IPS-NIHi11 (cell line): Measurements from ENCODE around the gene PRKN.

Experiments used
- DNase-seq: peaks from one replicate; pipeline ENCODE4 v3.0.0; 2012; ENCODE audit warnings: mixed read lengths, low spot score

PRKN gene

GRCh38 chr6:162181111-162181510 is 546.5 kb downstream of the PRKN start:
- DNase-seq, result no peak

GRCh38 chr6:162179196-162179951 is 548.2 kb downstream of the PRKN start:
- no peak for DNase-seq

GRCh38 chr6:162178666-162179065 is 548.9 kb downstream of the PRKN start:
- no peak for DNase-seq

- DNase-seq, result no peak
Measured at GRCh38 chr6:162178266-162178665, 549.3 kb downstream of the PRKN start.

- DNase-seq, result peak; percentile 49
Measured at GRCh38 chr6:162177746-162178145, 549.8 kb downstream of the PRKN start.

- no peak for DNase-seq
Measured at GRCh38 chr6:162173466-162173865, 554.1 kb downstream of the PRKN start.

- DNase-seq, result no peak
Measured at GRCh38 chr6:162165479-162165878, 562.1 kb downstream of the PRKN start.

- no peak for DNase-seq
Measured at GRCh38 chr6:162157167-162157870, 570.2 kb downstream of the PRKN start.

- DNase-seq, result no peak
Measured at GRCh38 chr6:162156146-162156545, 571.4 kb downstream of the PRKN start.

GRCh38 chr6:162154930-162155329 is 572.6 kb downstream of the PRKN start:
- DNase-seq, result no peak

- no peak for DNase-seq
Measured at GRCh38 chr6:162154001-162154400, 573.6 kb downstream of the PRKN start.

- no peak for DNase-seq
Measured at GRCh38 chr6:162153120-162153519, 574.4 kb downstream of the PRKN start.

- no peak for DNase-seq
Measured at GRCh38 chr6:162151021-162151665, 576.4 kb downstream of the PRKN start.

GRCh38 chr6:162150295-162150694 is 577.3 kb downstream of the PRKN start:
- no peak for DNase-seq

GRCh38 chr6:162149786-162150185 is 577.8 kb downstream of the PRKN start:
- DNase-seq, result no peak

GRCh38 chr6:162147805-162148204 is 579.8 kb downstream of the PRKN start:
- DNase-seq, result no peak

- DNase-seq, result no peak
Measured at GRCh38 chr6:162147281-162147680, 580.3 kb downstream of the PRKN start.

- DNase-seq, result no peak
Measured at GRCh38 chr6:162140251-162140852, 587.2 kb downstream of the PRKN start.

GRCh38 chr6:162125659-162126058 is 601.9 kb downstream of the PRKN start:
- no peak for DNase-seq

- DNase-seq, result no peak
Measured at GRCh38 chr6:162124710-162125435, 602.7 kb downstream of the PRKN start.

GRCh38 chr6:162123797-162124196 is 603.8 kb downstream of the PRKN start:
- peak; percentile 48 for DNase-seq

- DNase-seq, result peak; percentile 8
Measured at GRCh38 chr6:162119341-162119740, 608.2 kb downstream of the PRKN start.
